ENCODE measurements around the gene XIAP. TPM values are rescaled to one million over a fixed set of nuclear protein-coding genes. Genes with fewer than 3 reads are reported as not detected.

Gene XIAP
- total RNA-seq, 1 experiment from 2014 or later: 47.7 TPM

GRCh38 chrX:123854329-123854728 is 5.5 kb upstream of the XIAP start:
- Histone ChIP-seq H3K4me2 (no peak overlapping the region), H3K36me3 (ENCODE audit: low read depth) (no peaks in the 10 kb centered on the region), H4K20me1 (ENCODE audit: insufficient read depth) (no peaks in the 10 kb centered on the region), H3K4me3 (no peak overlapping the region), H3F3A (ENCODE audit: insufficient read depth, low read depth) (peaks cover 15% of the 10 kb centered on the region; the same call in 1 of the 2 replicates), H3K4me1 (replicated peaks; ENCODE audit: insufficient read depth) (peaks cover 12% of the 10 kb centered on the region), H3K9me3 (ENCODE audit: insufficient read depth, low read depth) (no peaks in the 10 kb centered on the region), H3K27ac (no peak overlapping the region), H3K79me2 (ENCODE audit: low read depth) (no peaks in the 10 kb centered on the region), H3K27me3 (ENCODE audit: insufficient read depth, low read depth) (no peaks in the 10 kb centered on the region), H2AFZ (no peak overlapping the region), H3K9me2 (ENCODE audit: insufficient read depth) (no peaks in the 10 kb centered on the region)
- POLR2A ChIA-PET (ENCODE audit: unreplicated experiment): no interaction called here
- no peak for DNase-seq
- BruUV-seq (replicated peaks): no TSS peak
- TF ChIP-seq CTCF (conservative IDR thresholded peaks at IDR 0.05) (no peak), EZH2 (IDR thresholded peaks at IDR 0.05; ENCODE audit: low read depth) (no peak)
- CTCF ChIA-PET: no interaction called here
- intact Hi-C loops (cut with micrococcal nuclease; ENCODE audit: unreplicated experiment): no loop called here

- TF ChIP-seq CTCF (conservative IDR thresholded peaks at IDR 0.05) (no peak), EZH2 (IDR thresholded peaks at IDR 0.05; ENCODE audit: low read depth) (no peak)
- DNase-seq: no peak
- Histone ChIP-seq H3K79me2 (ENCODE audit: low read depth) (peaks cover 39% of the 10 kb centered on the region), H3K9me2 (ENCODE audit: insufficient read depth) (no peaks in the 10 kb centered on the region), H3K4me2 (peak overlapping the region; percentile 94), H3F3A (ENCODE audit: insufficient read depth, low read depth) (peaks cover 28% of the 10 kb centered on the region), H3K36me3 (ENCODE audit: low read depth) (peaks cover 11% of the 10 kb centered on the region; the same call in 1 of the 2 replicates), H3K9me3 (ENCODE audit: insufficient read depth, low read depth) (no peaks in the 10 kb centered on the region), H2AFZ (peak overlapping the region; percentile 81), H3K4me1 (replicated peaks; ENCODE audit: insufficient read depth) (peaks cover 30% of the 10 kb centered on the region), H3K4me3 (peak overlapping the region; percentile 64), H3K27me3 (ENCODE audit: insufficient read depth, low read depth) (no peaks in the 10 kb centered on the region), H4K20me1 (ENCODE audit: insufficient read depth) (no peaks in the 10 kb centered on the region), H3K27ac (peak overlapping the region; percentile 92)
- no TSS peak for BruUV-seq (replicated peaks)
- ChIA-PET CTCF (interaction anchor here (0.7 to 0.9 kb wide), 3 partner anchors 23 to 95 kb away, joined by 3 to 11 read pairs (median 4); no protein-coding TSS in a partner anchor), POLR2A (ENCODE audit: unreplicated experiment) (interaction anchor here (0.7 kb wide), 1 partner anchor 103 kb away, joined by 3 read pairs; no protein-coding TSS in a partner anchor)
- intact Hi-C loops (cut with micrococcal nuclease; ENCODE audit: unreplicated experiment): no loop called here
Observed at GRCh38 chrX:123859409-123859845, 426 bp upstream of the XIAP start.

- ChIA-PET POLR2A (ENCODE audit: unreplicated experiment) (interaction anchor here (0.7 kb wide), 1 partner anchor 27 kb away, joined by 4 read pairs; no protein-coding TSS in a partner anchor), CTCF (interaction anchor here (1.4 kb wide), 1 partner anchor 28 kb away, joined by 3 read pairs; no protein-coding TSS in a partner anchor)
- H3K9me3 ChIP-seq (ENCODE audit: insufficient read depth, low read depth): no peaks in the 10 kb centered on the region
- BruUV-seq (replicated peaks): TSS peak; percentile 33
- peak overlapping the region; percentile 64 for H3K4me3 ChIP-seq
- peaks cover 30% of the 10 kb centered on the region for H3K4me1 ChIP-seq (replicated peaks; ENCODE audit: insufficient read depth)
- TF ChIP-seq CTCF (conservative IDR thresholded peaks at IDR 0.05): no peak
- no peak for TF ChIP-seq EZH2 (IDR thresholded peaks at IDR 0.05; ENCODE audit: low read depth)
- H3K36me3 ChIP-seq (ENCODE audit: low read depth): peaks cover 11% of the 10 kb centered on the region; the same call in 1 of the 2 replicates
- H3K9me2 ChIP-seq (ENCODE audit: insufficient read depth): no peaks in the 10 kb centered on the region
- H3F3A ChIP-seq (ENCODE audit: insufficient read depth, low read depth): peaks cover 28% of the 10 kb centered on the region
- 0 out of 2 replicates have a peak, but pooled peaks cover 3% of the 10 kb centered on the region for H4K20me1 ChIP-seq (ENCODE audit: insufficient read depth)
- intact Hi-C loops (cut with micrococcal nuclease; ENCODE audit: unreplicated experiment): loop anchor here (1.0 kb wide), 2 partner anchors 58 to 99 kb away; no protein-coding TSS in a partner anchor
- no peaks in the 10 kb centered on the region for H3K27me3 ChIP-seq (ENCODE audit: insufficient read depth, low read depth)
- H2AFZ ChIP-seq: peak overlapping the region; percentile 75
- no peak for DNase-seq
- peaks cover 53% of the 10 kb centered on the region for H3K79me2 ChIP-seq (ENCODE audit: low read depth)
- H3K27ac ChIP-seq: peak overlapping the region; percentile 92
- H3K4me2 ChIP-seq: peak overlapping the region; percentile 94
Observed at GRCh38 chrX:123860983-123861382, 1.1 kb downstream of the XIAP start.

All from PC-9 (cell line).